ENCODE data around the gene PAX8.

PAX8 gene

DNA sequence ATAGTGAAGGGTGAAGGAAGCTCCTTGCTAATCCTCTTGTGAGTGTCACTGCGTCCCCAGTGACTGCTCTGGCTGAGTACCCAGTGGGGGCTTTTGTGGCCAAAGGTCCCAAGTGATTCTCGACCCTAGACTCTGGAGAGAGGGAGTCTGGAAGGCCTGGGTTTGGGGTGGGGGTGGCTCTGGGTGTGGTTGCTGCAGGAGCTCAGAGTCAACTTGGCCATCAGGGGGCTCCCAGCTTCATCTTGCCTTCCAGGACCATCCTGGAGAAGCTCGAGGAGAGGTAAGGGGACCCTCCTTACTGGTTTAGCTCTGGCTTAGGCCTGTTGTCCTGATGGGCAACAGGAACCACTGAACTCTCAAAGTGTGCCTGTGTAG lies 104.4 kb downstream of the PAX8 start:
- Histone ChIP-seq H3F3A (ENCODE audit: control insufficient read depth, insufficient read depth) (peaks cover 11% of the 10 kb centered on the region), H3K4me1 (ENCODE audit: control insufficient read depth, low read length) (peaks cover 33% of the 10 kb centered on the region), H3K27ac (ENCODE audit: low read depth, low read length) (peak overlapping the region; percentile 93), H3K4me2 (ENCODE audit: low read length) (peak overlapping the region; percentile 100), H4K20me1 (ENCODE audit: control insufficient read depth, insufficient read depth, low read depth, low read length) (peaks cover 35% of the 10 kb centered on the region), H3K36me3 (ENCODE audit: control insufficient read depth, low read length) (peaks cover 51% of the 10 kb centered on the region), H3K27me3 (ENCODE audit: control insufficient read depth, low read length) (no peaks in the 10 kb centered on the region), H3K4me3 (ENCODE audit: low read length) (peak overlapping the region; percentile 97), H3K79me2 (ENCODE audit: control insufficient read depth, low read length) (peaks cover 62% of the 10 kb centered on the region), H3K9me3 (ENCODE audit: control insufficient read depth, insufficient read depth, low read length) (no peaks in the 10 kb centered on the region), H3K9me2 (replicated peaks; ENCODE audit: control insufficient read depth, low read length) (no peaks in the 10 kb centered on the region)
- TF ChIP-seq, protein P1, sequence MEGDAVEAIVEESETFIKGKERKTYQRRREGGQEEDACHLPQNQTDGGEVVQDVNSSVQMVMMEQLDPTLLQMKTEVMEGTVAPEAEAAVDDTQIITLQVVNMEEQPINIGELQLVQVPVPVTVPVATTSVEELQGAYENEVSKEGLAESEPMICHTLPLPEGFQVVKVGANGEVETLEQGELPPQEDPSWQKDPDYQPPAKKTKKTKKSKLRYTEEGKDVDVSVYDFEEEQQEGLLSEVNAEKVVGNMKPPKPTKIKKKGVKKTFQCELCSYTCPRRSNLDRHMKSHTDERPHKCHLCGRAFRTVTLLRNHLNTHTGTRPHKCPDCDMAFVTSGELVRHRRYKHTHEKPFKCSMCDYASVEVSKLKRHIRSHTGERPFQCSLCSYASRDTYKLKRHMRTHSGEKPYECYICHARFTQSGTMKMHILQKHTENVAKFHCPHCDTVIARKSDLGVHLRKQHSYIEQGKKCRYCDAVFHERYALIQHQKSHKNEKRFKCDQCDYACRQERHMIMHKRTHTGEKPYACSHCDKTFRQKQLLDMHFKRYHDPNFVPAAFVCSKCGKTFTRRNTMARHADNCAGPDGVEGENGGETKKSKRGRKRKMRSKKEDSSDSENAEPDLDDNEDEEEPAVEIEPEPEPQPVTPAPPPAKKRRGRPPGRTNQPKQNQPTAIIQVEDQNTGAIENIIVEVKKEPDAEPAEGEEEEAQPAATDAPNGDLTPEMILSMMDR (IDR thresholded peaks at IDR 0.05; ENCODE audit: low read depth, low read length, poor library complexity, severe bottlenecking), result peak; percentile 70
- no peak for TF ChIP-seq EZH2phosphoT487 (IDR thresholded peaks at IDR 0.05; ENCODE audit: borderline replicate concordance, low read length)

DNA sequence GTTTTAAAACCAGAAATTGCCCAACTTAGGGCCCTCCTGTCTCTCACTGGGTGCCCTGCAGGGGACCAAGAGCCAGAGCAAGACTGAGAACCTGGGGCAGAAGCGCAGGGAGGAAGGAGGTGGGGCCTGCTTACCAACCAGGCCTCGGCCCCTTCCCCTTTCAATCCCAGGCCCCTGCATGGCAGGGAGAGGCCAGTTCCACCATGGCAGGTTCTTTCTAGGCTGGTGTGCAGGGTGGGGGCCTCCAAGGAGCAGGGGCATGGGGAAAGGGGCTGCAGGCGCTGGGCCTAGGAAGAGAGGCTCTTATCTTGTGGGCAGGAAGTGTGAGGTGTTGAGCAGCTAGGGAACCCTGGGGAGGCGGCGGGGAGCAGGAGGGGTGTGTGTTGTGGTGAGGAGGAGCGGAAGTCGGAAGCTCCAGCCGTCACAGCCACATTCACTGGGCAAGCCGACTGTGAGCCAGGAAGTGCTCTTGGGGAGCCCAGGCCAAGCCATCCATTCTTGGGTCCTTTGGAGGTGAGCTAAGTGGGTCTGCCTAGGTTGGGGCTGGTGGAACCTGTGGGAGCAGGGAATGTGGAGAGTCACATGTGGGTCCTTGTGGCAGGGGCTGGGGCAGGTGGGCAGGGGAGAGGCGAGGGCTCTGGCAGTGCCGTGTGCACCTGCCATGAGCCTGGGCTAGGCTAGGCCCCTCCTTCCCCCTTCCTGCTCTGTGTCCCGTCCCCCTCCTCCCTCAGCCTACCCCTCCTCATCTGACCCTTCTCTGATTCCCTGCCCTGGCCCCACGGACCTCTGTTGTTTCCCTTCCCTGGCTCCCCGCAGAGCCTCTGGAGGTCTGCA lies 105.0 kb downstream of the PAX8 start, which contains the start of gene PSD4:
Gene PSD4, plus strand, starts transcription at position 430 of the 834 bp plus-strand sequence. CDS start 8,486 bp downstream, outside the sequence.
- H3K4me3 ChIP-seq (ENCODE audit: low read length), result peak within 1 kb of the TSS; percentile 97
- peaks cover 11% of the 10 kb centered on the region for H3F3A ChIP-seq (ENCODE audit: control insufficient read depth, insufficient read depth)
- no peaks in the 10 kb centered on the region for H3K27me3 ChIP-seq (ENCODE audit: control insufficient read depth, low read length)
- H3K36me3 ChIP-seq (ENCODE audit: control insufficient read depth, low read length), result peaks cover 45% of the 10 kb centered on the region
- peak within 1 kb of the TSS; percentile 93 for H3K27ac ChIP-seq (ENCODE audit: low read depth, low read length)
- H3K4me2 ChIP-seq (ENCODE audit: low read length), result peak within 1 kb of the TSS; percentile 100
- no peaks in the 10 kb centered on the region for H3K9me2 ChIP-seq (replicated peaks; ENCODE audit: control insufficient read depth, low read length)
- TF ChIP-seq, protein P1 (IDR thresholded peaks at IDR 0.05; ENCODE audit: low read depth, low read length, poor library complexity, severe bottlenecking), result peak; percentile 18
- TF ChIP-seq EZH2phosphoT487 (IDR thresholded peaks at IDR 0.05; ENCODE audit: borderline replicate concordance, low read length), result no peak
- peaks cover 31% of the 10 kb centered on the region for H4K20me1 ChIP-seq (ENCODE audit: control insufficient read depth, insufficient read depth, low read depth, low read length)
- peaks cover 56% of the 10 kb centered on the region for H3K79me2 ChIP-seq (ENCODE audit: control insufficient read depth, low read length)
- H3K4me1 ChIP-seq (ENCODE audit: control insufficient read depth, low read length), result peaks cover 38% of the 10 kb centered on the region
- H3K9me3 ChIP-seq (ENCODE audit: control insufficient read depth, insufficient read depth, low read length), result no peaks in the 10 kb centered on the region

DNA sequence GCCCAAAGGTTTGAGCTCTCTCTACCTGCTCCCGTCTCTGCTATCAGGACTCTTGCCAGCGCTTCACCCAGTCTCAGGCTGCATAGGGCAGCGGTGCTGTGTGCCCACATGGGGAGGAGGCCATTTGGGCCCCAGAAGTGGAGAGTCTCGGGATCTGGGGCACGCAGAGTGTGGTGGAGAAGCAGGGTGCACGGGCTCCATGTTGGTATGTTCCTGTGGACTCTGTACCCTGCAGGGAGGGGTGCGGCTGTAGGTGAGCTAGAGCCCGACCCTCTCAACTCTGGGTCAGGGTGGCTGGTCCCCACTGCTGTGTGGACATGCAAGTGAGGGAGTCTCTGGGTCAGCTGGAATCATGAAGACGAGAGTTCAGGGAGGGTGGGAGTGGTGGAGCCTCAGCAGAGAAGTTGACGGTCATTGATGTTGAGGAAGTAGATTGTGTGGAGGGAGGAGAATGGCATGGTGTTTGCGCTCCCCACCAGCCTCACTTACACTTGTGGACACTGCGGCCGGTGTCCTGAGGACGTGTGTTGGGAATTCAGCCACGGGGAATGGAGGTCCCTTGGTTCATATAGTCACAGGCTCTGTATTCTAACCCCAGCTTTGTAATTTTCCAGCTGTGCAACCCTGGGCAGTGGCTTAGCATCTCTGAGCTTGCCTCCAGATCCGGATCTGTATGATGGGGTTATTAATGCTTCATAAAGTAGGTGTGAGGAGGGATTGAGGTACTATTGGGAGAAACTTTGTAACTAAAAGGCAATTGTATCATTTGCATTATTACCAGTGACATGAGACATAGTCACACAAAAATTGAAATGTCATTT lies 105.8 kb downstream of the PAX8 start:
- peak overlapping the region; percentile 93 for H3K27ac ChIP-seq (ENCODE audit: low read depth, low read length)
- H3K36me3 ChIP-seq (ENCODE audit: control insufficient read depth, low read length), result peaks cover 37% of the 10 kb centered on the region
- no peaks in the 10 kb centered on the region for H3K27me3 ChIP-seq (ENCODE audit: control insufficient read depth, low read length)
- peaks cover 39% of the 10 kb centered on the region for H3K4me1 ChIP-seq (ENCODE audit: control insufficient read depth, low read length)
- H3K79me2 ChIP-seq (ENCODE audit: control insufficient read depth, low read length), result peaks cover 48% of the 10 kb centered on the region
- H3K9me3 ChIP-seq (ENCODE audit: control insufficient read depth, insufficient read depth, low read length), result no peaks in the 10 kb centered on the region
- H3K9me2 ChIP-seq (replicated peaks; ENCODE audit: control insufficient read depth, low read length), result no peaks in the 10 kb centered on the region
- H3K4me2 ChIP-seq (ENCODE audit: low read length), result peak overlapping the region; percentile 100
- TF ChIP-seq, protein P1 (IDR thresholded peaks at IDR 0.05; ENCODE audit: low read depth, low read length, poor library complexity, severe bottlenecking), result no peak
- TF ChIP-seq EZH2phosphoT487 (IDR thresholded peaks at IDR 0.05; ENCODE audit: borderline replicate concordance, low read length), result no peak
- peaks cover 23% of the 10 kb centered on the region for H4K20me1 ChIP-seq (ENCODE audit: control insufficient read depth, insufficient read depth, low read depth, low read length)
- peak overlapping the region; percentile 97 for H3K4me3 ChIP-seq (ENCODE audit: low read length)
- H3F3A ChIP-seq (ENCODE audit: control insufficient read depth, insufficient read depth), result peaks cover 11% of the 10 kb centered on the region
